Esophagus muscularis mucosa (tissue), 4 donors: ENCODE data around the gene SETD4.

ENCODE experiments used
- CTCF ChIP-seq, 3 experiments: fragments of 200-600 bp in 2 of 3; fragments of 450-650 bp in 1 of 3; sonication (generic) in 2 of 3; IDR thresholded peaks; one replicate each; pipeline ENCODE4 v1.5.1; 2017 to 2019; ENCODE audit warnings: antibody characterized with exemption in 3 of 3, mild to moderate bottlenecking in 2 of 3, moderate library complexity in 1 of 3
- EP300 ChIP-seq: sonication (generic); formaldehyde crosslinking; IDR thresholded peaks from one replicate; pipeline ENCODE4 v1.6.1; 2017; ENCODE audit warnings: antibody characterized with exemption
- POLR2A ChIP-seq: fragments of 450-650 bp; IDR thresholded peaks from one replicate; pipeline ENCODE4 v1.6.1; 2017; ENCODE audit warnings: antibody characterized with exemption, moderate library complexity, mild to moderate bottlenecking, low read depth
- POLR2AphosphoS5 ChIP-seq, 2 donors: sonication (generic); formaldehyde crosslinking; IDR thresholded peaks; one replicate each; pipeline ENCODE4 v1.6.1; 2017; ENCODE audit warnings: antibody characterized with exemption in 2 of 2

DNA sequence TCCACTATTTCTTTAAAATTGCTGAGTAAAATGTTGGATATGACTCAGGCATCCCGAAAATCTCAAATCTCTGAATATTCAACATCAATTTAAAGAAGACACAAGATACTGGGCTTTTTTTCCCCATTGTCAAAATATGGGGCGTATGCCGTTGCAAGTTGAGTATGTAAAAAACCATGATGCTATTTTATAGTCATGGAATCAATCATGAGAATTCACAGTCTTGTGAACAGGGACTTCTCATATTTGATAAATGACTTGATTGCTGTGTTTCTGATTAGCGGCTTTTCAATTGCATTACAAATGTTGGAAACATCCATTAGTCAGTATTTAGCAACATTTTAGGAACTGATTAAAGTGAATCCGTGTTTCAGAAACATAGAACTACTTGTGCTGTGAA lies 45.3 kb downstream of the SETD4 start:
- TF ChIP-seq CTCF (IDR thresholded peaks at IDR 0.05) (no peak), POLR2AphosphoS5 (IDR thresholded peaks at IDR 0.05) (no peak), EP300 (no peak), POLR2A (no peak)
